ENCODE data around the gene BAIAP2. TPM values are rescaled to one million over a fixed set of nuclear protein-coding genes. Genes with fewer than 3 reads are reported as not detected.

Gene BAIAP2
- total and polyA plus RNA-seq, 2 of the 13 experiments (the other 11 are each of a cell fraction or from before 2014, with no cell fraction given) = 22.5 to 24.0 TPM

- TF ChIP-seq ZNF280D (CRISPR knock-in tag; IDR thresholded peaks at IDR 0.05) (no peak), ARID2 (CRISPR knock-in tag; IDR thresholded peaks at IDR 0.05; ENCODE audit: borderline replicate concordance) (0 out of 2 replicates have a peak, but pooled peaks have one; percentile 11), MYC (CRISPR knock-in tag; IDR thresholded peaks at IDR 0.05; ENCODE audit: borderline replicate concordance) (no peak), SAP130 (CRISPR knock-in tag; IDR thresholded peaks at IDR 0.05; ENCODE audit: low read depth) (0 out of 2 replicates have a peak, but pooled peaks have one; percentile 43), DDIT3 (CRISPR knock-in tag; IDR thresholded peaks at IDR 0.05) (no peak), SMAD1 (CRISPR knock-in tag; IDR thresholded peaks at IDR 0.05; ENCODE audit: borderline replicate concordance, low read depth) (no peak), ZFP36L1 (CRISPR knock-in tag; IDR thresholded peaks at IDR 0.05) (peak; percentile 52; the same call in 1 of the 2 replicates), SUZ12 (IDR thresholded peaks at IDR 0.05; ENCODE audit: low read depth, low read length) (no peak), ZNF598 (CRISPR knock-in tag; IDR thresholded peaks at IDR 0.05; ENCODE audit: borderline replicate concordance) (peak; percentile 85; the same call in 1 of the 2 replicates), MTA1 (CRISPR knock-in tag; IDR thresholded peaks at IDR 0.05; ENCODE audit: borderline replicate concordance) (no peak), CEBPG (CRISPR knock-in tag; IDR thresholded peaks at IDR 0.05) (no peak), SMC3 (IDR thresholded peaks at IDR 0.05; ENCODE audit: low read length) (no peak), PRMT3 (CRISPR knock-in tag; IDR thresholded peaks at IDR 0.05; ENCODE audit: borderline replicate concordance, low read depth) (no peak), ZNF335 (CRISPR knock-in tag; IDR thresholded peaks at IDR 0.05) (0 out of 2 replicates have a peak, but pooled peaks have one; percentile 41), HHEX (CRISPR knock-in tag; IDR thresholded peaks at IDR 0.05) (no peak), MBNL3 (CRISPR knock-in tag; conservative IDR thresholded peaks at IDR 0.05) (no peak), CENPX (CRISPR knock-in tag; IDR thresholded peaks at IDR 0.05) (no peak), ZBTB2 (CRISPR knock-in tag; IDR thresholded peaks at IDR 0.05; ENCODE audit: low read depth) (0 out of 2 replicates have a peak, but pooled peaks have one; percentile 4), CHD4 (IDR thresholded peaks at IDR 0.05; ENCODE audit: borderline replicate concordance, low read length) (no peak), ZNF30 (CRISPR knock-in tag; IDR thresholded peaks at IDR 0.05) (no peak), AGO2 (optimal IDR thresholded peaks at IDR 0.05; ENCODE audit: low read depth, low read length) (no peak), TCF7 (IDR thresholded peaks at IDR 0.05; ENCODE audit: low read depth) (no peak), MXD1 (CRISPR knock-in tag; IDR thresholded peaks at IDR 0.05) (peak; percentile 51), SIN3A (IDR thresholded peaks at IDR 0.05; ENCODE audit: borderline replicate concordance, low read depth, low read length) (0 out of 2 replicates have a peak, but pooled peaks have one; percentile 20)
Measured at GRCh38 chr17:81036197-81036941, 1.4 kb downstream of the BAIAP2 start (continued).
